ENCODE measurements around the gene MRGPRX3. TPM values are rescaled to one million over a fixed set of nuclear protein-coding genes. Genes with fewer than 3 reads are reported as not detected.

The MRGPRX3 gene
- total RNA-seq = not detected

GRCh38 chr11:18132341-18132740 is at the start of gene MRGPRX3:
MRGPRX3 (plus strand) TSS chr11:18132571; CDS start chr11:18137203, 4,632 bp downstream.

GRCh38 chr11:18105802-18106574 is 26.4 kb upstream of the MRGPRX3 start, which contains the start of gene SAAL1:
SAAL1 (minus strand) TSS chr11:18106082; CDS start chr11:18106041, 41 bp downstream.

DNA sequence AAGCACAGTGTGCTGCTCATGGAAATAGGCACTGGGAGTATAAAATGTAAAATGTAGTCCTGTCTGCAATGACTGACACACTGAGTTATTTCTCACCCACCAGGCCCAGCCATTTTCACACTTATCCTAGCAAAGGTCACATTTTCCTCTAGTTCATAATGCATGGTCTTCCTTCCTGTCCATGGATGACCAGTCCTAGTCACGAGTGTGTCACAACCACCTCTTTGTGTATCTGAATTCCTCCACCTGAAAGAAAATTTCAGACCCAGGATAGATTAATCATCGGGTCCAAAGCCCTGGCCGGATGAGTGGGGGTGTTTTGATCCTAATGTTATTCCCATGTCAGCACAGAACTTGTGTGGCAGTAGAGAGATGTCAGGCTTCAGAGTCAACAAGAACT is 40.3 kb downstream of the MRGPRX3 start, which contains the start of gene MRGPRX4:
Gene MRGPRX4 (plus strand): TSS at position 172 of the 400 bp plus-strand sequence. CDS start 420 bp downstream, outside the sequence.

Small RNA genes within 50 kb of the gene (small RNA-seq; reads per million reads assigned to genes)
- not detected for gene HIGD1AP5

Other genes starting within 250 kb of the MRGPRX3 start
- gene SERGEF, start 119.5 kb upstream of the MRGPRX3 start, total RNA-seq = 60.0 TPM
- 0.69 TPM for gene TPH1, start 86.3 kb upstream of the MRGPRX3 start, total RNA-seq
- 26.5 TPM for gene SAAL1, start 26.5 kb upstream of the MRGPRX3 start, total RNA-seq
- not detected for gene MRGPRX4, start 40.3 kb downstream of the MRGPRX3 start, total RNA-seq
- not detected for gene SAA4, start 104.2 kb downstream of the MRGPRX3 start, total RNA-seq
- gene SAA2, start 116.1 kb downstream of the MRGPRX3 start, total RNA-seq = not detected
- not detected for gene SAA1, start 133.7 kb downstream of the MRGPRX3 start, total RNA-seq
- 117 TPM for gene HPS5, start 189.6 kb downstream of the MRGPRX3 start, total RNA-seq
- gene GTF2H1, start 190.0 kb downstream of the MRGPRX3 start, total RNA-seq = 63.4 TPM